DOHH2 (cell line): ENCODE measurements around the gene CPNE5.

Experiments
- CTCF ChIP-seq: fragments of 200-600 bp; sonication (generic); IDR thresholded peaks from one replicate; pipeline ENCODE4 v1.5.1; 2014; ENCODE audit warnings: antibody characterized with exemption, mild to moderate bottlenecking, low read depth, low read length; ENCODE audit not compliant: poor library complexity, severe bottlenecking
- EZH2phosphoT487 ChIP-seq: fragments of 200-600 bp; sonication (generic); IDR thresholded peaks from 2 replicates; pipeline ENCODE4 v1.6.1; 2017; ENCODE audit warnings: borderline replicate concordance, mild to moderate bottlenecking, antibody characterized with exemption, low read length, moderate library complexity, mixed read lengths

GRCh38 chr6:36751833-36752186, 87.4 kb downstream of the CPNE5 start:
- TF ChIP-seq EZH2phosphoT487 (no peak), CTCF (no peak)
